ENCODE measurements around the gene SSMEM1. TPM values are rescaled to one million over a fixed set of nuclear protein-coding genes. Genes with fewer than 3 reads are reported as not detected.
"Not testable (repeated sequence)": the region's sequence is repeated elsewhere in the genome, so short reads cannot be mapped to it uniquely, and the experiment has no call there.

Gene SSMEM1
- total and polyA plus RNA-seq, 8 donors: 0.18 TPM; not detected in 7

- DNase-seq: no peak
- TF ChIP-seq CTCF (IDR thresholded peaks at IDR 0.05): no peak
- Histone ChIP-seq H3K27ac (no peak overlapping the region), H3K4me3 (no peak overlapping the region), H3K27me3 (no peaks in the 10 kb centered on the region), H3K36me3 (peaks cover 0 to 86% of the 10 kb centered on the region in 2 donors), H3K9me3 (no peaks in the 10 kb centered on the region), H3K4me1 (no peaks in the 10 kb centered on the region)
- intact Hi-C loops (cut with DNase I): no loop called here
- ATAC-seq: no peak
Observed at GRCh38 chr7:130178251-130178650, 29.4 kb upstream of the SSMEM1 start.

- H3K4me1 ChIP-seq: no peaks in the 10 kb centered on the region
- intact Hi-C loops (cut with DNase I): no loop called here
- H3K27ac ChIP-seq: no peak overlapping the region
- DNase-seq (no peak), ATAC-seq (no peak)
- H3K9me3 ChIP-seq: no peaks in the 10 kb centered on the region
- no peaks in the 10 kb centered on the region for H3K27me3 ChIP-seq
- H3K36me3 ChIP-seq: peaks cover 0 to 87% of the 10 kb centered on the region in 2 donors
- no peak for TF ChIP-seq CTCF (IDR thresholded peaks at IDR 0.05)
- H3K4me3 ChIP-seq: no peak overlapping the region
Observed at GRCh38 chr7:130179631-130180030, 28.0 kb upstream of the SSMEM1 start.

- no peak for TF ChIP-seq CTCF (IDR thresholded peaks at IDR 0.05)
- DNase-seq (no peak), ATAC-seq (no peak)
- Histone ChIP-seq H3K9me3 (no peaks in the 10 kb centered on the region), H3K27me3 (no peaks in the 10 kb centered on the region), H3K27ac (no peak overlapping the region), H3K4me1 (no peaks in the 10 kb centered on the region), H3K4me3 (no peak overlapping the region), H3K36me3 (peaks cover 0 to 81% of the 10 kb centered on the region in 2 donors)
- intact Hi-C loops (cut with DNase I): no loop called here
Observed at GRCh38 chr7:130180571-130181262, 26.9 kb upstream of the SSMEM1 start.

- DNase-seq (no peak), ATAC-seq (no peak)
- Histone ChIP-seq H3K27me3 (no peaks in the 10 kb centered on the region), H3K36me3 (peaks cover 0 to 77% of the 10 kb centered on the region in 2 donors), H3K27ac (no peak overlapping the region), H3K4me1 (no peaks in the 10 kb centered on the region), H3K4me3 (no peak overlapping the region), H3K9me3 (no peaks in the 10 kb centered on the region)
- TF ChIP-seq CTCF (IDR thresholded peaks at IDR 0.05): no peak
- intact Hi-C loops (cut with DNase I): no loop called here
Observed at GRCh38 chr7:130181263-130181605, 26.4 kb upstream of the SSMEM1 start.

GRCh38 chr7:130182990-130183389 lies 24.7 kb upstream of the SSMEM1 start:
- TF ChIP-seq CTCF (IDR thresholded peaks at IDR 0.05): no peak
- Histone ChIP-seq H3K9me3 (no peaks in the 10 kb centered on the region), H3K27me3 (no peaks in the 10 kb centered on the region), H3K4me1 (no peaks in the 10 kb centered on the region), H3K27ac (no peak overlapping the region), H3K36me3 (peaks cover 0 to 69% of the 10 kb centered on the region in 2 donors), H3K4me3 (no peak overlapping the region)
- intact Hi-C loops (cut with DNase I): no loop called here
- DNase-seq: no peak
- ATAC-seq: no peak

GRCh38 chr7:130184349-130184748 lies 23.3 kb upstream of the SSMEM1 start:
- intact Hi-C loops (cut with DNase I); DNase-seq; ATAC-seq; H3K27me3 ChIP-seq; H3K4me3 ChIP-seq; H3K9me3 ChIP-seq; H3K4me1 ChIP-seq; H3K27ac ChIP-seq: not testable (repeated sequence)
- H3K36me3 ChIP-seq: peaks cover 0 to 76% of the 10 kb centered on the region in 2 donors

Measured in left lung (tissue), 10 donors.